NCI-H2171 (cell line): Measurements from ENCODE around the gene RXFP4.
"Not testable (repeated sequence)": the region's sequence is repeated elsewhere in the genome, so short reads cannot be mapped to it uniquely, and the experiment has no call there.

Experiments
- DNase-seq: peaks from one replicate; lab custom pipeline; 2025; lab: John Stamatoyannopoulos, UW

The RXFP4 gene, protein sequence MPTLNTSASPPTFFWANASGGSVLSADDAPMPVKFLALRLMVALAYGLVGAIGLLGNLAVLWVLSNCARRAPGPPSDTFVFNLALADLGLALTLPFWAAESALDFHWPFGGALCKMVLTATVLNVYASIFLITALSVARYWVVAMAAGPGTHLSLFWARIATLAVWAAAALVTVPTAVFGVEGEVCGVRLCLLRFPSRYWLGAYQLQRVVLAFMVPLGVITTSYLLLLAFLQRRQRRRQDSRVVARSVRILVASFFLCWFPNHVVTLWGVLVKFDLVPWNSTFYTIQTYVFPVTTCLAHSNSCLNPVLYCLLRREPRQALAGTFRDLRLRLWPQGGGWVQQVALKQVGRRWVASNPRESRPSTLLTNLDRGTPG

DNA sequence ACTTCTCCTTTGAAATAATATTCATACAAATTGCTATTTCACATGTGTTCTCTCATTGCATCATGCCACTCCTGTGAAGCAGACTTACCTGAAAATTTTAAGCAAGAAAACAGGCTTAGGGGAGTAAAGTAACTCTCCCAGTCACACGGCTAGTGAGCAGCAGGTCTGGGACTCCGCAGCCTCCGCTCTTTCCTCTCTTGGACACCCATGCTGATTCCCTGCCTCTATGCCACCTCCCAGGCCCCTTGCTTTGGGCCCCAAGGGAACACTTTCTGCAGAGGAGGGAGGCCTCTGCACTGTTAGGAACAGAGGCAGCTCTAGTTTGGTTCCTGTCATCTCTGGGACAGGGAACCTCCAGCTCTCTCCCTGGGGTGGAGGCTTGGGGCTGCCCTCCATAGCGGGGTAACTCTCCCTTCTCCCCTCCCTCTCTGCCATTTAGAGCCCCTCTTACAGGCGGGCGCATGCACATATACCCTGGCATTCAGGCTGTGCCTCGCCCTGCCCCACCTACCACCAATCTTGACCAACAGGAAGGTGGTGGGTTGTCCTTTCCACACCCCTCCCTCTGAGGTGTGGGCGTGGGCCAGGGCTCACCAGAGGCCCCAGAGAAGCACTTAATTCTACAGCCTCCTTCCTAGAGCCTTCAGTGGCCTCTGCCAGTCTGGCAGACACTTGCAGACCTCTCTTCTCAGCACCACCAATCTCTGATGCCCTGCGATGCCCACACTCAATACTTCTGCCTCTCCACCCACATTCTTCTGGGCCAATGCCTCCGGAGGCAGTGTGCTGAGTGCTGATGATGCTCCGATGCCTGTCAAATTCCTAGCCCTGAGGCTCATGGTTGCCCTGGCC lies at the start of gene RXFP4:
TSS of gene RXFP4 (plus strand) at position 646 of the 852 bp plus-strand sequence. CDS start at position 718, 72 bp downstream.
- DNase-seq, result no peak

DNA sequence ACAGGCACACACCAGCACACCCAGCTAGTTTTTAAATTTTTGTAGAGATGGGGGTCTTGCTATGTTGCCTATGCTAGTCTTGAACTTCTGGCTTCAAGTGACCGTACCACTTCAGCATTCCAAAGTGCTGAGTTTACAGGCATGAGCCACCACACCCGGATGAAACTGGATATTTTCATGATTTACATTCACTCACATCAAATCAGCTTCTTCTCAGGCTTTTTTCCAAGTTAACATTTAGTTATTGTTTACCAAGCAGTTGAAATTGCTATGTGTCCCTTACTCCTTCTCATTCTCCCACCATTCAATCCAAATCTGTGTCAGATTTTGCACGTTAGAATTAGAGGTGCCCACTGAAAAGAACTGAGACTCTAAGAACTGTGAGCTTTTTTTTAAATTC lies 48.6 kb upstream of the RXFP4 start:
- no peak for DNase-seq

DNA sequence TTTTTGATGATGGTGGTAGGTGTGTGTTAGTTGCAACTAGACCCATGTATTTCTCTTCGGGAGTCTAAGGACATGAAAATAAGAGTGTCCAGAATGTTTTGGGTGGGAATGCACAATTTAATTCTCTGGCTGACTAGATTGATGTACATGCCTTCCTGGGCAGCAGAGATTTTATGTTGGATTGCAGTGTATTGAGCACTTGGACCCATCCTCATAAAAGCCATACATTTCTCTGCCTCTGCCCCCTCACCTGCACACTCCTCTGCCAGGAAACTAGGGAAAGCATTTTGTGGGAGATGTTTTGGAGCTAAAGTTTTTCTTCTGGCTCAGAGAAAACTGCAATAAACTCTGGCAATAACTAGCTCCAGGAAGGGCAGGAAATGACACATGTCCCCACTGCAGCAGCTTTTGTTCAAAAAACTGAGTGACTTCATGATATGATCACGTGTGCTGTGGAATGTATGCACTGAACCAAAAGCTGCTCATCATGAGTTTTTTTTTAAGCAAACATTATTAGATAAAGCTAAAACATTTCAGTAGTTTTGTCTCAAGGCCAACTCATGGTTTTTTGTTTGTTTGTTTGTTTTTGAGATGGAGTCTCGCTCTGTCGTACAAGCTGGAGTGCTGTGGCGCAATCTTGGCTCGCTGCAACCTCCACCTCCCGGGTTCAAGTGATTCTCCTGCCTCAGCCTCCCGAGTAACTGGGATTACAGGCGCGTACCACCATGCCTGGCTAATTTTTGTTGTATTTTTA lies 47.9 kb upstream of the RXFP4 start:
- DNase-seq, result no peak

DNA sequence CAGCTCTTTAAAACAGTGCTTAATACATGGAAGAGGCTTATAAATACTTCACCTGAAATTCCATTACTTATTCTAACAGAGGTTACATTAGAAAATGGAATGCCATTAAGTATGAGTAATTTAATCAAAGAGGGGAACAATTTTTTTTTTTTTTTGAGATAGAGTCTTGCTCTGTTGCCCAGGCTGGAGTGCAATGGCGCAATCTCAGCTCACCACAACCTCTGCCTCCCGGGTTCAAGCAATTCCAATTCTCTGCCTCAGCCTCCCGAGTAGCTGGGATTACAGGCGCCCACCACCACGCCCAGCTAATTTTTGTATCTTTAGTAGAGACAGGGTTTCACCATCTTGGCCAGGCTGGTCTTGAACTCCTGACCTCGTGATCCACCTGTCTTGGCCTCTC lies 45.8 kb upstream of the RXFP4 start:
- DNase-seq, result not testable (repeated sequence)

DNA sequence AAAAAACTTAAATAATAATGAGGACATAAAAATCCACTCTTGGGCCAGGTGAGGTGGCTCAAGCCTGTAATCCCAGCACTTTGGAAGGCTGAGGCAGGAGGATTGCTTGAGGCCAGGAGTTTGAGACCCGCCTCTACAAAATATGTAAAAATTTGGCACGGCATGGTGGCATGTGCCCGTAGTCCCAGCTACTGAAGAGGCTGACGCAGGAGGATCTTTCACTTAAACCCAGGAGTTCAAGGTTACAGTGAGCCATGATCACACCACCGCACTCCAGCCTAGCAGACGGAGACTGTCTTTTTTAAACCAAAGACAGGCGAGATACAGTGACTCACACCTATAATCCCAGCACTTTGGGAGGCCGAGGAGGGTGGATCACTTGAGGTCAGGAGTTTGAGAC lies 45.0 kb upstream of the RXFP4 start:
- not testable (repeated sequence) for DNase-seq

DNA sequence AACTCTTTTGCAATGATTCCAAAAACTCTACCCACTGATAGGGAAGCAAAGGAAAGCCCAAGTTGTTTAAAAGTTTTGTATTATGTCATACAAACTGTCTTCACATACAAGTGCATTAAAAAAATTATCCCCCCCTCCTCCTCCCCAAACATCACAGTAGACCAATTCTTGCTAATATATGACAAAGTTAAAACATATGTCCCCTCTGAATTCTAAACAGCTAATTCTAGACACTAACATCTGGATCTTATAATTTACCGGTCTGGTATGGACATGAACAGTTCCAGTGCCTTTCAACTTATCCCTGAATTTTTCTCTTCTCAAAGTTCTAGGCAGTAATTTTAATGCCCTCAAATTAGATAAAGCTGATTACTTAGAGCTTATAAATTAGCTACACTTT lies 43.7 kb upstream of the RXFP4 start:
- no peak for DNase-seq

DNA sequence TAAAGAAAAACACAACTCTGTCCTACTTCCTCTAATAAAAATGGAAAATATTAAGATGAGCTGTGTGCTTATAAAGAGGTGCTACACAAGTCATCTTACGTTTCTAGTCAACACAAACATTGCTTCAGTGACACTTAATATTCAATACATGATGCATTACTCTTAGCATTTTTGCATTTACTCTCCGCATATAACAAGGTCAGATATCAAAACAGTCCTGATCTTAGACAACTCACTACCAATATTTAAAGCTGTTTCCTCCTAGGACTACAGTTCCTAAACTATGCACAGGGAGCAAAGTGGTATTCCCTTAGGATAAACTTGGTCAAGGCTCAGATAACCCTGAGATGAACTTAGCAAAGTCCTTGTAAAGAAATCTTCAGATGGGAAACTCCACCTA lies 42.5 kb upstream of the RXFP4 start:
- no peak for DNase-seq

DNA sequence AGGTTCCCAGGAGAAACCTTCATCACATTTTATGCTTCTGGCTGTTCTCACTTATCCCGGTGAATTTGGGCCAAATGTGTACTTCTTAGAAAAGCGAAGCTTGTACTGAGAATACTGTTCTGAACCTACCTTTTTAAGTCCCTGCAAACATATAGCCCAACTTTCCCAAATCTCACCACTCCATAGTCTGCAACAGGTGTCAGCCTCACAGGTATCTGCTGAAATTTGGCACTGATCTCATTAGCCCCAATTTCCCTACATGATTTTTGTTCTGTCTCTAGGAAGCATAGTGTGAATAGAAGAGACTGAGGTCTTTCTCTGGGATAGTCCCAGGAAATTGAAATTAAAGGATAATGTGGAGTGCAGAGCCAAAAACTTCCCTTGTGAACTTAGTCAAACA lies 41.8 kb upstream of the RXFP4 start:
- DNase-seq, result no peak

DNA sequence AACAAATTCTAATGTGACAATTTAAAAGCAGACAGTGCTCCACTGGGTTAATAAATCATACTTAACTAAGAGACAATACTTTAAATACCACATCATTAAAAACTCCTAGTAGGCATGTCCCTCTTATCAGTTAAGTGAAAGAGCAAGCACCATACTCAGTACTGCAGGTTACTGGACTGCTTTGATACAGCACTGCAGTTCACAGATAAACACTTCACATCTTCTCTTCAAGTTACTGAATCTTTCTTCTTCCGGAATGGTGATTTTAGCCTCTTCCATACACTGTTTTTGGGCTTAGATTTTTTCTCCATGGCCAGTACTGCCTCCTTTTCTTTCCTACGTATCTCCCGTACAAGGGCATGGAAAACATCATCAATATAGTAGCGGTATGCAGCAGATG lies 41.3 kb upstream of the RXFP4 start:
- DNase-seq, result no peak

DNA sequence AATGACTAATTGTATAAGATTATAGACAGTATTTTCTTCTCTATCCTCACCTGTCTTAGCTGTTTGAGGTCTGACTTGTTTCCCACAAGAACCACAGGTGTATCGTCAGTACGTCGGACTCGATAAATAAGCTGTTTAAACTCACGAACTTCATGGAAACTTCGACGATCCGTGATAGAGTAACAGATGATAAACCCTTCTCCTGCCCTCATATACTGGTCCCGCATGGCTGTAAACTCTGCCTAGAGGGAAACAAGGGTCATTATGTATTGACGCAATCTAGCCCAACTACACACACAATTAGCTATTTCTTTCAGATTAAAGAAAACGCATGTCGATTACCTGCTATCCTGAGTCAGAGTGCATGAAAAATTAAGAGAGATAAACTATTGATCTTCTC lies 37.2 kb upstream of the RXFP4 start:
- DNase-seq, result no peak

DNA sequence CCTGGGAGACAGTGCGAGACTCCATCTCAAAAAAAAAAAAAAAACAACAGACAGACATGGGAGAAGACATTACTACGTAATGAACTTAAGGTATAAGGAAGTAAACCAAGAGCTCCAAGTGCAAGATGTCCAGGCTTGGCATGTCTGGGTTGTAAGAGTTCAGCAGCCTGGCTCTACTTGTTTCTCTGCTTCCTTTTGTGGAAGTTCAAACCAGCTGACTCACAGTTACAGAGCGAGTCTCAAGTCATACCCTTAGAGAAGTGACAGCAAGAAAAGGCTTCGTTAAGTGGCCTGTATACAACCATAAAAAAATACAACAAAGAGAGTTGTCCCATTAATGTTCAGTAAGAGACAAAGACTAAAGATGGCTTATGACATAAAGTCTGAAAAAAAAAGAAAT lies 31.5 kb upstream of the RXFP4 start:
- no peak for DNase-seq

DNA sequence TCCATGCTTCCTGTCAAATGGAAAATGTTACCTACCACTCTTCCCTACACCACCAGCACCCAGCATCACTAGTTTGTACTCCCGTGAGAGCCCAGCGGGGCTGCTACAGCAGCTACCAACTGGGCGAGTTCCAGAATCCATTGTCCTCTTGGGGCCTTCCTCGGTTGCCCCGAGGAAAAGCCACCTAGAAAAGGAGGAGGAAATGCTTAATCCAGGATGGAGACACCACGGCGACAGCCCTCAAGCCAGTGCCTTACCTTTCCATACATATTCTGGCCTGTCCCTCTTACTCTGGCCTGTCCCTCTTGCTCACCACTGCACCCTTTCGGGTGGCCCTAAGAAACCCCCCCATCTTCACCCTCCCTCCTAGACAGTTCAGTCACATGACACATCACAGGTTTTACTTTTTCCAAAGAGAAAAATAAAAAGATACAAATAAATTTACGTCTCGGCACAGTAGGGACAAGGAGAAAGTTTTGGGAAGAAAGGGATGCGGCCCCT lies 30.8 kb upstream of the RXFP4 start:
- no peak for DNase-seq

DNA sequence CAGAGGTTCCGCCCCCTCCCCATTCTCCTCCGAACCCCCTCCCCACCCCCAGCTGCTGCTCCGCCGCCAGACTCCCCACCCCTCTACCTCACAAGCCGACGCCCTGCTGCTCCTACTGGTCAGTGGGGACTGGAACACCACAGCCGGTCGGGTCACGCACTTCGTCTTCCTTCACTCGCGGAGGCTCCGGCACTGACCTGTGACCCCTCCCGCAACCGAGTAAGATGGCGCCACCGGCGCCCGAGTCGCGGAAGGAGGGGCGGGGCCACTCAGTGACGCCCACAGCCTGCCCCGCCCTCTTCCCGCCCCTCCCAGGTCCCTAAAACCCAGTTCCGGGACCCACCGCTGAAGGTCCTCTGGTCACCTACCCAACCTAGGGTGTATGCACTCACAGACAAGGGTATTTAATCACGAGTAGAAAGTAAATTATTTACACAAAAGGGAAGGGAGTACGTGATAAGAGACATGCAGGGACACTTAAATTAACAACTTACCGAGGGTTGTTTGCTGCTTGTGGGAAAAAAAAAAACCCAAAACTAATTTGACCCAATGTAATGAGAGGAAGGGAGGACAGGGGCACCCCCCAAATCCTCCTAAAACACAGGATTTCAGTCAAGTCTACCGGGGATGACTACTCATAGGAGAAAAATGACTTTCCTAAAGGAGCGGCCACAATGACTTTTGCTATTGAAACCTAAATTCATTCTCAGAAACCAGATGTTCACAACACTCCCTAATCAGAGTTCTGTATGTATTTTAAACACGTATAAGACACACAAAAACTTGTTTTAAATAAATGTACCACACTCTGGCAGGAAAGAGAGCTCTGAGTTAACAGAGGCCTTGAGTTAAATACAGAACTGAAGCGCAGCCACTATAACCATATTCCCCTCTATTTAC lies 30.0 kb upstream of the RXFP4 start, which contains the start of gene RIT1:
TSS of gene RIT1 (minus strand) at position 194 of the 900 bp plus-strand sequence. CDS start 588 bp downstream, outside the sequence.
- DNase-seq, result peak; percentile 74

DNA sequence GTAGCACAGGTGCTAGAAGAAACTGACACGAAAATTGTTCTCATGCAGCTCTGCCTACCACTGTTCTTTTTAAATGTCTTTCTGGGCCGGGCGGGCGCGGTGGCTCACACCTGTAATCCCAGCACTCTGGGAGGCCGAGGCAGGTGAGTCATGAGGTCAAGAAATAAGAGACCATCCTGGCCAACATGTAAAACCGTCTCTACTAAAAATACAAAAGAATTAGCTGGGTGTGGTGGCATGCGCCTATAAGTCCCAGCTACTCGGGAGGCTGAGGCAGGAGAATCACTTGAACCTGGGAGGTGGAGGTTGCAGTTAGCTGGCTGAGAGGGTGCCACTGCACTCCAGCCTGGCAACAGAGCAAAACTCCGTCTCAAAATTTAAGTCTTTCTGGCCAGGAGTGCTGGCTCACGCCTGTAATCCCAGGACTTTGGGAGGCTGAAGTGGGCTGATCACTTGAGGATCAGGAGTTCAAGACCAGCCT lies 29.3 kb upstream of the RXFP4 start:
- DNase-seq, result no peak

DNA sequence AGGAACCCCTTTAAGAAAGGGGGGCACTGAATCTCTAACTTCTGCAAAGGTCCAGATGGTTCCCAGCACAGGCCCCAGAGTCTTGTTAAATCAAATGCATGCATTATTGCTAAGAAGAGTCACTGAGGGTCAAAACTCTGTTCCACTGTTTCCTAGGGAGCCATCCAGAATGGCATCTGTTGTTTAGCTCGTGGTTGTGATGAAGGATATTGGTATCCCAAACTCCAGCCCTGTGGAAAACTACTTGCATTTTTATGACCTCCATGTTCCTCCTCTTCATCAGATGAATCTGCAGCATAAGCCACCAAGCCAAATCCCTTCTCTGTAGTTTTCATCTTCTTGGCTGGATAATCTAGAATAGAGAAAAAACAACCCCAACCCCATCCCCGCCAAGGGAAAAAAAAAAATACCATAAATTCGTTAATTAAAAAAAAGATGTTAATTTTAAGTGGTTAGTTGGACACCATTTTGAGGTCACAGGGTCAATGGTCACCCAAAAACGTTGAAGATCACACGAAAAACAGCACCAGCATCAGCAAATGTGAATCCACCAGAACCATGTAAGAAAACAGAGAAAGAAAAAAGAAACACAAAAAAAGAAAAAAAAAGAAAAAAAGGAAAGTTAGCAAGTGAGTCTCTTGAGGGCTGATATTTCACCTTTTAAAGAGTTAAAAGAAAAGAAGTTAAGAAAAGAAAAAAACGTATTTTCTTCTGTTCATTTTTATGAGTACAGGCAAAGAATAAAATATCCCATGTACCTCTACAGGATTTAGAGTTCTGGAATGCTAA lies 27.3 kb upstream of the RXFP4 start:
- no peak for DNase-seq

DNA sequence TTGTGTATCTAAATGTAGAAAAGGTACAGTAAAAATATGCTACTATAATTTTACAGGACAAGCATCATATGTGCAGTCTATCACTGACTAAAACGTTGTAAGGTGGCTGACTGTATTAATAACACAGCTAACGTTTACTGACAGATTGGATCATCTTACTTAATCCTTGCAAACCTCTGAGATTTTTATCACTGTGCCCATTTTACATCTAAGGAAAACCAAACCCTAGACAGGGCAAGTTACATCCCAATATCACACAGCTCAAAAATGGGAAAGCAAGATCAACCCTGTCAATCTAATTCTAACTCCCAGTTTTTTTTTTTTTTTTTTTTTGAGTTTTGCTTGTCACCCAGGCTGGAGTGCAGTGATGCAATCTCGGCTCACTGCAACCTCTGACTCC lies 22.8 kb upstream of the RXFP4 start:
- no peak for DNase-seq

DNA sequence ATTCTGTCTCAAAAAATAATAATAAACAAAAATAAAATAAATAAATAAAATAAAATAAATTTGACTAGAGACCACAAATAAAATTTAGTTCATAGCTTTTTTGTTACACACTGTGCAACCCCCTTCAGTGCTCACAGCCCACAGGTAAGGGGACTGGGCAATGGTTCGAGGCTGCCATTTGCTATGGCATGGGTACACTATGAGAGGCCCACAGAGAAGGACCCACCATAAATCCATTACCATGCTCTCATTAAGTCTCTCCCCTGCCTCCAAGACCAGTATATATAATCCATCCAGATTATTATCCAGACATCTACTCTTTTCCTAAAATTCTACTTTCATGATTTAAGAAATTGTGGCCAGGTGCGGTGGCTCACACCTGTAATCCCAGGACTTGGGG lies 21.6 kb upstream of the RXFP4 start:
- DNase-seq, result no peak

DNA sequence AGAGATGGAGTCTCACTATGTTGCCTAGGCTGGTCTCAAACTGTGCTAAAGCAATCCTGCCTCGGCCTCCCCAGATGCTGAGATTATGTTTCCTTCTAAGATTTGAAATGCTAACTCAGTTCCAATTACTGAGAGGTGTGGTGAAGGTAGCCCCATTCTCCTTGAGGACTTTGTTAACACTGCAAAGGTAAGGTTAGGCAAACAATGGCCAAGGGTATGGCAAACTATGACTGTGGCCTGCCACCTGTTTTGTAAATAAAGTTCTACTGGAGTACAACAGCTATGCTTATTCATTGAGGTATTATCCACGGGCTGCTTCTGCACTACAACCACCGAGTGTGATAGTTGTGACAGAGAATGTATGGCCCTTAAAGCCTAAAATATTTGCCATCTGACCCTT lies 20.7 kb upstream of the RXFP4 start:
- no peak for DNase-seq

DNA sequence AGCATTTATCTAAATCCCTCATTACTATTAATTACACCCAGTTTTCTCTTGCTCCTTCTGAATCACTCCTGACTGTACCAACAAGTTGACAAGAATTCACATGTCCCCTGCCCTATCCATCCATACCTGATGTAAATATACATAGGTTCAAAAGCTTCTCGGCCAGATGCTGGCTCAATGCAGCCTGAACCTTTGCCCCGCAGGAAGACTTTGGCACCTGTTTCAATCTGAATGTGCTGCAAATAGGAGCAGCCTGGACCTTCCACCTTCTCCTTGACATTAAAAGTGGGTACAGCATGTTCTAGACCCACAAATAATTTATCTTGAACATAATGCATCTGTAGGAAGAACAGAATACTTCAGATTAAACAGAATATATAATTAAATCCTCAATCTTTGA lies 15.9 kb upstream of the RXFP4 start:
- DNase-seq, result no peak

DNA sequence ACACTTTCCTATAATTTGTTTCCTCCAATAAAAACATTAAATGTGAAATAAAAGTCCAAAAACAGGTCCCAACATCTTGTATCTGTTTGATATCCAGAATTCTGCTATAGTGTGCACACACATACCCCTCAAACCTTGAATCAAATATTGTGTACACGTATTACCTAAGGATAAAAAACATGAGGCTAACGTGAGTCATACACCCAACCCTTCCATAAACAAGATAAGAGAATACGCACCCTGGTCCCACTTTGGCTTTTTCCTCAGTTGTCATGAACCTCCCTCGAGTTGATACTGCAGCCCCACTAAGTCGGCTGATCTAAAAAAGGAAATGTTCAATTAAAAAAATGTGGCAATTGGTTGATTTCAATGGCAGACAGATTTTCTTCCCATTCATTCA lies 12.4 kb upstream of the RXFP4 start:
- no peak for DNase-seq
